ES-I3 (cell line): ENCODE results near the gene SLC35C1.
"Not testable (repeated sequence)": the region's sequence is repeated elsewhere in the genome, so short reads cannot be mapped to it uniquely, and the experiment has no call there.

Experiments
- H3K36me3 ChIP-seq: 2 replicates; pipeline ENCODE4 v1.6.1; 2013; ENCODE audit warnings: mild to moderate bottlenecking, low read length, control low read depth, moderate library complexity; ENCODE audit not compliant: insufficient read depth
- H3K4me1 ChIP-seq: 2 replicates; pipeline ENCODE4 v1.6.1; 2013; ENCODE audit warnings: mild to moderate bottlenecking, control low read depth, low read length; ENCODE audit not compliant: insufficient read depth
- H3K9ac ChIP-seq: 2 replicates; pipeline ENCODE4 v1.6.1; 2013; ENCODE audit warnings: low read depth, mild to moderate bottlenecking, low read length, moderate library complexity
- H3K9me3 ChIP-seq: 2 replicates; pipeline ENCODE4 v1.6.1; 2013; ENCODE audit warnings: mild to moderate bottlenecking, low read length, moderate library complexity; ENCODE audit not compliant: control insufficient read depth, insufficient read depth

Gene SLC35C1

GRCh38 chr11:45801723-45802315, 3.1 kb upstream of the SLC35C1 start:
- no peaks in the 10 kb centered on the region for H3K9me3 ChIP-seq
- H3K36me3 ChIP-seq: no peaks in the 10 kb centered on the region
- H3K9ac ChIP-seq: no peak overlapping the region
- no peaks in the 10 kb centered on the region for H3K4me1 ChIP-seq

- Histone ChIP-seq H3K4me1 (no peaks in the 10 kb centered on the region), H3K9me3 (no peaks in the 10 kb centered on the region), H3K36me3 (no peaks in the 10 kb centered on the region), H3K9ac (no peak overlapping the region)
Observed at GRCh38 chr11:45802531-45803317, 2.2 kb upstream of the SLC35C1 start.

- Histone ChIP-seq H3K4me1 (no peaks in the 10 kb centered on the region), H3K36me3 (no peaks in the 10 kb centered on the region), H3K9me3 (no peaks in the 10 kb centered on the region), H3K9ac (peak overlapping the region; percentile 73; the same call in 1 of the 2 replicates)
Observed at GRCh38 chr11:45803971-45804760, 783 bp upstream of the SLC35C1 start.

- Histone ChIP-seq H3K36me3 (no peaks in the 10 kb centered on the region; the same call in 1 of the 2 replicates), H3K4me1 (no peaks in the 10 kb centered on the region), H3K9ac (peak overlapping the region; percentile 73), H3K9me3 (no peaks in the 10 kb centered on the region)
Observed at GRCh38 chr11:45805305-45806071, 539 bp downstream of the SLC35C1 start.

- no peaks in the 10 kb centered on the region for H3K4me1 ChIP-seq
Observed at GRCh38 chr11:45806072-45806933, 1.4 kb downstream of the SLC35C1 start.

GRCh38 chr11:45806937-45807791, 2.2 kb downstream of the SLC35C1 start:
- peaks cover 3% of the 10 kb centered on the region; the same call in 1 of the 2 replicates for H3K4me1 ChIP-seq
- H3K36me3 ChIP-seq: no peaks in the 10 kb centered on the region; the same call in 1 of the 2 replicates
- H3K9me3 ChIP-seq: no peaks in the 10 kb centered on the region
- H3K9ac ChIP-seq: peak overlapping the region; percentile 12; the same call in 1 of the 2 replicates

More at GRCh38 chr11:45806072-45806933, 1.4 kb downstream of the SLC35C1 start:
- H3K9me3 ChIP-seq: no peaks in the 10 kb centered on the region
- H3K9ac ChIP-seq: peak overlapping the region; percentile 73; the same call in 1 of the 2 replicates
- no peaks in the 10 kb centered on the region; the same call in 1 of the 2 replicates for H3K36me3 ChIP-seq

- Histone ChIP-seq H3K36me3 (no peaks in the 10 kb centered on the region; the same call in 1 of the 2 replicates), H3K4me1 (peaks cover 6% of the 10 kb centered on the region), H3K9ac (no peak overlapping the region), H3K9me3 (no peaks in the 10 kb centered on the region)
Observed at GRCh38 chr11:45807792-45808238, 2.9 kb downstream of the SLC35C1 start.

- not testable (repeated sequence) for H3K9me3 ChIP-seq, H3K9ac ChIP-seq, H3K36me3 ChIP-seq, H3K4me1 ChIP-seq
Observed at GRCh38 chr11:45808427-45808826, 3.5 kb downstream of the SLC35C1 start.

GRCh38 chr11:45809456-45810395, 4.8 kb downstream of the SLC35C1 start:
- H3K9me3 ChIP-seq: no peaks in the 10 kb centered on the region
- no peak overlapping the region for H3K9ac ChIP-seq
- H3K36me3 ChIP-seq: no peaks in the 10 kb centered on the region; the same call in 1 of the 2 replicates
- peaks cover 6% of the 10 kb centered on the region for H3K4me1 ChIP-seq

- H3K9ac ChIP-seq: no peak overlapping the region
- no peaks in the 10 kb centered on the region for H3K9me3 ChIP-seq
- H3K36me3 ChIP-seq: no peaks in the 10 kb centered on the region; the same call in 1 of the 2 replicates
- peaks cover 6% of the 10 kb centered on the region for H3K4me1 ChIP-seq
Observed at GRCh38 chr11:45810431-45811108, 5.6 kb downstream of the SLC35C1 start.

- H3K9ac ChIP-seq: no peak overlapping the region
- H3K9me3 ChIP-seq: no peaks in the 10 kb centered on the region
- H3K36me3 ChIP-seq: no peaks in the 10 kb centered on the region; the same call in 1 of the 2 replicates
- peaks cover 8% of the 10 kb centered on the region for H3K4me1 ChIP-seq
Observed at GRCh38 chr11:45811109-45811435, 6.1 kb downstream of the SLC35C1 start.
